GM23248 (cell line): ENCODE measurements around the gene PAPLN. TPM values are rescaled to one million over a fixed set of nuclear protein-coding genes. Genes with fewer than 3 reads are reported as not detected.
A peak's percentile ranks its signal among the peaks of the same experiment; 100 is the strongest.

Source experiments
- DNase-seq: peaks from one replicate; pipeline ENCODE4 v3.0.0-alpha.2; 2015
- H2AFZ ChIP-seq: fragments of 200-600 bp; sonication (generic); 2 replicates; pipeline ENCODE4 v1.6.1; 2016; ENCODE audit warnings: antibody characterized with exemption
- H3F3A ChIP-seq: fragments of 200-600 bp; sonication (generic); 2 replicates; pipeline ENCODE4 v1.6.1; 2016; ENCODE audit warnings: mild to moderate bottlenecking, antibody characterized with exemption, mixed run types; ENCODE audit not compliant: insufficient read depth
- H3K27ac ChIP-seq: fragments of 200-600 bp; sonication (generic); 2 replicates; pipeline ENCODE4 v1.5.1; 2016; ENCODE audit warnings: mild to moderate bottlenecking
- H3K27me3 ChIP-seq: fragments of 200-600 bp; sonication (generic); replicated peaks from 2 replicates; pipeline ENCODE4 v1.6.1; 2016; ENCODE audit warnings: mild to moderate bottlenecking; ENCODE audit not compliant: insufficient read depth
- H3K36me3 ChIP-seq: fragments of 200-600 bp; sonication (generic); 2 replicates; pipeline ENCODE4 v1.6.1; 2016; ENCODE audit warnings: low read depth, mild to moderate bottlenecking
- H3K4me1 ChIP-seq: fragments of 200-600 bp; sonication (generic); 2 replicates; pipeline ENCODE4 v1.6.1; 2016; ENCODE audit warnings: mild to moderate bottlenecking; ENCODE audit not compliant: insufficient read depth
- H3K4me2 ChIP-seq: fragments of 200-600 bp; sonication (generic); one replicate; pipeline ENCODE4 v1.6.1; 2016; ENCODE audit warnings: mild to moderate bottlenecking; ENCODE audit not compliant: unreplicated experiment
- H3K4me3 ChIP-seq: fragments of 200-600 bp; sonication (generic); 2 replicates; pipeline ENCODE4 v1.5.1; 2016; ENCODE audit warnings: mild to moderate bottlenecking
- H3K79me2 ChIP-seq: fragments of 200-600 bp; sonication (generic); 2 replicates; pipeline ENCODE4 v1.6.1; 2016; ENCODE audit warnings: mild to moderate bottlenecking; ENCODE audit not compliant: insufficient read depth
- H3K9ac ChIP-seq: fragments of 200-600 bp; sonication (generic); 2 replicates; pipeline ENCODE4 v1.6.1; 2016; ENCODE audit warnings: mild to moderate bottlenecking
- H3K9me2 ChIP-seq: fragments of 200-600 bp; sonication (generic); 2 replicates; pipeline ENCODE4 v1.6.1; 2016; ENCODE audit warnings: mixed run types, mild to moderate bottlenecking, moderate library complexity; ENCODE audit not compliant: insufficient read depth
- H3K9me3 ChIP-seq: fragments of 200-600 bp; sonication (generic); one replicate; pipeline ENCODE4 v1.6.1; 2017; ENCODE audit warnings: low read depth
- H4K20me1 ChIP-seq: fragments of 200-600 bp; sonication (generic); 2 replicates; pipeline ENCODE4 v1.6.0; 2016; ENCODE audit not compliant: insufficient read depth
- EZH2 ChIP-seq: fragments of 200-600 bp; sonication (generic); IDR thresholded peaks from 2 replicates; pipeline ENCODE4 v1.6.1; 2018; ENCODE audit warnings: antibody characterized with exemption, mild to moderate bottlenecking; ENCODE audit not compliant: insufficient read depth, poor library complexity, severe bottlenecking
- EZH2phosphoT487 ChIP-seq: fragments of 200-600 bp; sonication (generic); IDR thresholded peaks from 2 replicates; pipeline ENCODE4 v1.6.1; 2018; ENCODE audit warnings: antibody characterized with exemption, moderate library complexity, mild to moderate bottlenecking, low read depth; ENCODE audit not compliant: insufficient read depth
- WGBS, 2 experiments: methylation state at CpG; one replicate each; pipeline ENCODE4 v1.1.6; 2015 to 2017; ENCODE audit warnings: low lambda C conversion rate in 2 of 2, low coverage in 1 of 2; ENCODE audit errors: missing lambda C conversion rate in 2 of 2; 5-methylcytosine and 5-hydroxymethylcytosine counted together
- in situ Hi-C: fragments of 300-500 bp; cut with MboI; formaldehyde crosslinking; loops from 2 replicates; pipeline ENCODE4 v1.15.0; 2020
- polyA plus RNA-seq: library from polyadenylated mRNA; unstranded; fragments of >200 nt; fragmentation: Nextera tagmentation; extraction: Ambion mirVana; gene quantifications from 2 replicates; pipeline ENCODE4 v1.2.1, GENCODE V29; 2016
- small RNA-seq: library from RNA; depleted of rRNA; stranded (forward); fragments of <200 nt; gene quantifications from one replicate; pipeline ENCODE3, GENCODE V24; 2014; ENCODE audit warnings: low read depth, low replicate concordance
- total RNA-seq: library from RNA; depleted of rRNA; stranded (reverse); fragments of >200 nt; shearing (Covaris generic); gene quantifications from 2 replicates; pipeline ENCODE4 v1.2.3, GENCODE V29; 2014; rRNA removed

The PAPLN gene
- total and polyA plus RNA-seq, 2 experiments from 2014 or later: 0.22 to 0.98 TPM

GRCh38 chr14:73311708-73312030 is 74.4 kb downstream of the PAPLN start:
- Histone ChIP-seq H3K4me1 (peaks cover 16% of the 10 kb centered on the region), H3K4me2 (peak overlapping the region; percentile 24), H3K36me3 (peaks cover 24% of the 10 kb centered on the region), H3K9me3 (no peaks in the 10 kb centered on the region), H2AFZ (0 out of 2 replicates have a peak overlapping the region, but pooled peaks have one; percentile 25), H3K79me2 (peaks cover 92% of the 10 kb centered on the region), H4K20me1 (no peaks in the 10 kb centered on the region), H3K9me2 (no peaks in the 10 kb centered on the region), H3K27ac (peak overlapping the region; percentile 56), H3K9ac (peak overlapping the region; percentile 26; the same call in 1 of the 2 replicates), H3K4me3 (peak overlapping the region; percentile 21; the same call in 1 of the 2 replicates), H3F3A (peaks cover 57% of the 10 kb centered on the region), H3K27me3 (no peaks in the 10 kb centered on the region)
- TF ChIP-seq EZH2phosphoT487 (no peak), EZH2 (no peak)
- WGBS, 2 experiments: 76 to 81% methylated on average over 2 of the region's 2 CpGs
- no peak for DNase-seq
- in situ Hi-C loops: no loop called here

DNA sequence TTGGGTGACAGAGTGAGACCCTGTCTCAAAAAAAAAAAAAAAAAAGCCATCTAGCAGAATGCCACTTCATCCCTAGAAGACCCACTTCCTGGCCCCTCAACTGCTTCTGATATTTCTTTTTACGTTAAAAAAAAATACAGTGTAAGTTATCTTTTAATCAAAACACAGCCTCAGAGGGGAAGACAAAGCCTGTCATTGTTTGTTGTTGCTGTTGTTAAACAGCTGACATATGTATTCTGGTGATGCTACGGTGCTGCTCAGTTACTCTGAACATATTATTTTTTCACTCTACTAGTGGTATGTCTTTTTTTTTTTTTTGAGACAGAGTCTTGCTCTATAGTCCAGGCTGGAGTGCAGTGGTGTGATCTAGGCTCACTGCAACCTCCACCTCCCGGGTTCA is 75.4 kb downstream of the PAPLN start:
- no peak for TF ChIP-seq EZH2
- TF ChIP-seq EZH2phosphoT487: no peak

GRCh38 chr14:73313151-73313550 is 75.8 kb downstream of the PAPLN start:
- in situ Hi-C loops: no loop called here
- no peak for DNase-seq
- Histone ChIP-seq H3K27ac (no peak overlapping the region), H3K9me2 (no peaks in the 10 kb centered on the region), H3K36me3 (peaks cover 33% of the 10 kb centered on the region), H3K9me3 (no peaks in the 10 kb centered on the region), H3F3A (peaks cover 62% of the 10 kb centered on the region), H3K9ac (no peak overlapping the region), H3K79me2 (peaks cover 92% of the 10 kb centered on the region), H3K4me1 (peaks cover 16% of the 10 kb centered on the region), H3K4me3 (no peak overlapping the region), H4K20me1 (no peaks in the 10 kb centered on the region), H3K27me3 (no peaks in the 10 kb centered on the region), H2AFZ (no peak overlapping the region), H3K4me2 (no peak overlapping the region)
- WGBS, 2 experiments: 97 to 98% methylated on average over 4 of the region's 4 CpGs
- no peak for TF ChIP-seq EZH2phosphoT487
- no peak for TF ChIP-seq EZH2

More for the DNA sequence above, 75.4 kb downstream of the PAPLN start:
- peaks cover 29% of the 10 kb centered on the region for H3K36me3 ChIP-seq
- no peak for DNase-seq
- H2AFZ ChIP-seq: no peak overlapping the region
- H3K4me2 ChIP-seq: no peak overlapping the region
- no peak overlapping the region for H3K4me3 ChIP-seq
- H3K9ac ChIP-seq: no peak overlapping the region
- H3K4me1 ChIP-seq: peaks cover 16% of the 10 kb centered on the region
- in situ Hi-C loops: no loop called here
- H4K20me1 ChIP-seq: no peaks in the 10 kb centered on the region
- no peaks in the 10 kb centered on the region for H3K27me3 ChIP-seq
- H3K9me3 ChIP-seq: no peaks in the 10 kb centered on the region
- peaks cover 57% of the 10 kb centered on the region for H3F3A ChIP-seq
- H3K79me2 ChIP-seq: peaks cover 92% of the 10 kb centered on the region
- no peaks in the 10 kb centered on the region for H3K9me2 ChIP-seq
- no peak overlapping the region for H3K27ac ChIP-seq
- 97 to 98% methylated on average over 3 of the region's 3 CpGs for WGBS, 2 experiments

DNA sequence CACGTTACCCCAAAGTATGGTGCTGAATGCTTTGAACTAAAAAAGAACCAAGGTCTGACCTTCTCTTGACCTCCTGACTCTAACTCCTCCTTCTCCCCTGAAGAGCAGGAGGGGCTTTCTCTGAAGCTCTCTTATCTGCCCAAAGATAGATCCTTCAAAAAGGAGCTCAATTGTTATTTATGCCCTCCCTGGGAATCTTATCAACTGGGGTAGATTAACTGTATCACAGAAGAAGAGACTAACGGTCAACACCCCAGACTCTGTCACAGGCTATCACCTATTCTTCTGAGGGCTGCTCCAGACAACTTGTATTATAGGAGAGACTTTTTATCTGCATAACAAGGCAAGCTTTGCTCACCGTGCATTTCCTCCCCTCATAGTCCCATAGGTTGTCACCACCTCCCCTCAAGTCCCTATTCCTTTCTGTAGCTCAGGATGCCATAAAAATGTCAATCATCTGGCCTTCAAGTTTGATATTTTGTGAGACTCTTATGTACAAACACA is 86.6 kb downstream of the PAPLN start:
- no peak overlapping the region for H3K4me3 ChIP-seq
- TF ChIP-seq EZH2: no peak
- no peak for TF ChIP-seq EZH2phosphoT487
- no peak overlapping the region for H2AFZ ChIP-seq
- peaks cover 26% of the 10 kb centered on the region for H3K4me1 ChIP-seq
- peaks cover 100% of the 10 kb centered on the region for H3K79me2 ChIP-seq
- no peaks in the 10 kb centered on the region; the same call in 1 of the 2 replicates for H4K20me1 ChIP-seq
- in situ Hi-C loops: no loop called here
- H3F3A ChIP-seq: peaks cover 34% of the 10 kb centered on the region
- 68 to 69% methylated on average over 3 of the region's 3 CpGs for WGBS, 2 experiments
- peaks cover 24% of the 10 kb centered on the region for H3K36me3 ChIP-seq
- H3K4me2 ChIP-seq: no peak overlapping the region
- H3K9me2 ChIP-seq: no peaks in the 10 kb centered on the region
- no peaks in the 10 kb centered on the region for H3K9me3 ChIP-seq
- no peak for DNase-seq
- no peak overlapping the region for H3K9ac ChIP-seq
- H3K27ac ChIP-seq: no peak overlapping the region
- no peaks in the 10 kb centered on the region for H3K27me3 ChIP-seq

Small RNAs within 50 kb of the gene (small RNA-seq; reads per million reads assigned to genes)
- gene AC004858.1 (not detected), gene RNU6-419P (not detected)

Other genes starting within 250 kb of the PAPLN start
- gene ZFYVE1, start 210.4 kb upstream of the PAPLN start, total RNA-seq: 16.4 and 18.3 TPM in 2 replicates
- gene ZFYVE1, start 210.4 kb upstream of the PAPLN start, polyA plus RNA-seq: 15.6 and 16.4 TPM in 2 replicates
- 17.3 and 17.7 TPM in 2 replicates for gene RBM25, start 179.0 kb upstream of the PAPLN start, total RNA-seq
- gene RBM25, start 179.0 kb upstream of the PAPLN start, polyA plus RNA-seq: 42.5 and 52.9 TPM in 2 replicates
- 49.5 and 81.9 TPM in 2 replicates for gene PSEN1, start 101.0 kb upstream of the PAPLN start, total RNA-seq
- 46.3 and 46.6 TPM in 2 replicates for gene PSEN1, start 101.0 kb upstream of the PAPLN start, polyA plus RNA-seq
- gene NUMB, start 221.0 kb downstream of the PAPLN start, total RNA-seq: 64.8 and 101 TPM in 2 replicates
- 130 and 142 TPM in 2 replicates for gene NUMB, start 221.0 kb downstream of the PAPLN start, polyA plus RNA-seq